MCF 10A (cell line): ENCODE data around the gene HNRNPA0. TPM values are rescaled to one million over a fixed set of nuclear protein-coding genes. Genes with fewer than 3 reads are reported as not detected.
"Not testable (repeated sequence)": the region's sequence is repeated elsewhere in the genome, so short reads cannot be mapped to it uniquely, and the experiment has no call there.

ENCODE experiments used
- BruUV-seq: library from RNA; stranded (reverse); fragments of 400-500 nt; replicated peaks from 2 replicates; lab custom pipeline; 2021; lab: Mats Ljungman, UMichigan
- CTCF ChIA-PET: fragments of 300-600 bp; sonication (Branson Sonifier 250); formaldehyde crosslinking; extraction: SDS; loops from one replicate; lab custom pipeline; 2021; ENCODE audit warnings: antibody characterized with exemption, inconsistent platforms; lab: Yijun Ruan, JAX
- POLR2A ChIA-PET: fragments of 300-600, 350-650 bp; sonication (Branson Sonifier 250); formaldehyde crosslinking; extraction: SDS; loops from one replicate; lab custom pipeline; 2020; ENCODE audit warnings: antibody characterized with exemption, inconsistent platforms; lab: Yijun Ruan, JAX
- DNase-seq: peaks from one replicate; pipeline ENCODE4 v3.0.0-alpha.2; 2018; ENCODE audit not compliant: unreplicated experiment
- H3K27ac Mint-ChIP-seq: one replicate; pipeline ENCODE4 v1.8.0; 2022; ENCODE audit warnings: mild to moderate bottlenecking, low read depth, mixed read lengths; ENCODE audit not compliant: unreplicated experiment
- H3K27me3 Mint-ChIP-seq: one replicate; pipeline ENCODE4 v1.8.0; 2022; ENCODE audit warnings: mixed read lengths; ENCODE audit not compliant: insufficient read depth, unreplicated experiment
- H3K36me3 Mint-ChIP-seq: one replicate; pipeline ENCODE4 v1.8.0; 2022; ENCODE audit warnings: mild to moderate bottlenecking, moderate library complexity, mixed read lengths; ENCODE audit not compliant: insufficient read depth, unreplicated experiment
- H3K4me1 Mint-ChIP-seq: one replicate; pipeline ENCODE4 v1.8.0; 2022; ENCODE audit warnings: mixed read lengths; ENCODE audit not compliant: insufficient read depth, unreplicated experiment
- H3K4me3 Mint-ChIP-seq: one replicate; pipeline ENCODE4 v1.8.0; 2022; ENCODE audit warnings: mild to moderate bottlenecking, moderate library complexity, mixed read lengths; ENCODE audit not compliant: unreplicated experiment
- H3K9me3 Mint-ChIP-seq: one replicate; pipeline ENCODE4 v1.8.0; 2022; ENCODE audit warnings: mixed read lengths; ENCODE audit not compliant: unreplicated experiment
- intact Hi-C: fragments of 100-400 bp; cut with micrococcal nuclease; formaldehyde crosslinking; loops from 2 replicates; pipeline ENCODE4 v1.14.1; 2022
- total RNA-seq: library from RNA; stranded (reverse); gene quantifications from 2 replicates; pipeline ENCODE4 v1.2.3, GENCODE V29; 2022
- TF ChIP-seq, protein P1 (sequence below): fragments of 200-600 bp; IDR thresholded peaks from one replicate; pipeline ENCODE4 v1.8.0; 2022; ENCODE audit warnings: antibody characterized with exemption, mild to moderate bottlenecking; ENCODE audit not compliant: unreplicated experiment

The HNRNPA0 gene
- total RNA-seq, 1 experiment from 2014 or later = 30.8 TPM

DNA sequence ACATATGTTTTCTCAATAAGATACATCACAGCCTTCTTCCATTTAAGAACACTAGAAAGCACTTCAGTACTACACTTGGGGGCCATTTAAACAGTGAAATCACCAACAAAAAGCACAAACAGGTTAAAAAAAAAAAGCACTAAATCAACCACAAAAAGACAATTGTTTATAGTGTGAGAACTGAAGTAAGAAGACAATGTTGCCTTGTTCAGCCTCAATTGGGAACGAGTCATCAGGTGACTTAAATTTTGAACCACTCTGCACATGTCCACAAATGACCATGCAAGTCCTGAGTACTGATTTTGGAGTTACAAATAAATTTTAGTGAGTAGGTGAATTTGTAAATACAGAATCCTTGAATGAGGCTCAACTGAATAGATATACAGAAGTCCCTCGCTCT, 37.2 kb upstream of the HNRNPA0 start:
- Mint-ChIP-seq H3K27me3 (peaks cover 29% of the 10 kb centered on the region), H3K4me1 (no peaks in the 10 kb centered on the region), H3K27ac (no peak overlapping the region), H3K4me3 (no peak overlapping the region), H3K36me3 (no peaks in the 10 kb centered on the region), H3K9me3 (no peaks in the 10 kb centered on the region)
- no TSS peak for BruUV-seq
- no peak for DNase-seq
- ChIA-PET CTCF (no interaction called here), POLR2A (no interaction called here)
- intact Hi-C loops = no loop called here
- TF ChIP-seq, protein P1, sequence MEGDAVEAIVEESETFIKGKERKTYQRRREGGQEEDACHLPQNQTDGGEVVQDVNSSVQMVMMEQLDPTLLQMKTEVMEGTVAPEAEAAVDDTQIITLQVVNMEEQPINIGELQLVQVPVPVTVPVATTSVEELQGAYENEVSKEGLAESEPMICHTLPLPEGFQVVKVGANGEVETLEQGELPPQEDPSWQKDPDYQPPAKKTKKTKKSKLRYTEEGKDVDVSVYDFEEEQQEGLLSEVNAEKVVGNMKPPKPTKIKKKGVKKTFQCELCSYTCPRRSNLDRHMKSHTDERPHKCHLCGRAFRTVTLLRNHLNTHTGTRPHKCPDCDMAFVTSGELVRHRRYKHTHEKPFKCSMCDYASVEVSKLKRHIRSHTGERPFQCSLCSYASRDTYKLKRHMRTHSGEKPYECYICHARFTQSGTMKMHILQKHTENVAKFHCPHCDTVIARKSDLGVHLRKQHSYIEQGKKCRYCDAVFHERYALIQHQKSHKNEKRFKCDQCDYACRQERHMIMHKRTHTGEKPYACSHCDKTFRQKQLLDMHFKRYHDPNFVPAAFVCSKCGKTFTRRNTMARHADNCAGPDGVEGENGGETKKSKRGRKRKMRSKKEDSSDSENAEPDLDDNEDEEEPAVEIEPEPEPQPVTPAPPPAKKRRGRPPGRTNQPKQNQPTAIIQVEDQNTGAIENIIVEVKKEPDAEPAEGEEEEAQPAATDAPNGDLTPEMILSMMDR = no peak

- intact Hi-C loops, H3K27ac Mint-ChIP-seq, POLR2A ChIA-PET, DNase-seq, H3K36me3 Mint-ChIP-seq, BruUV-seq, H3K4me1 Mint-ChIP-seq, H3K9me3 Mint-ChIP-seq, H3K4me3 Mint-ChIP-seq: not testable (repeated sequence)
- peaks cover 44% of the 10 kb centered on the region for H3K27me3 Mint-ChIP-seq
- CTCF ChIA-PET = interaction anchor here (3.5 kb wide), 1 partner anchor 9 kb away, joined by 22 read pairs; no protein-coding TSS in a partner anchor
These were observed 34.4 kb upstream of the HNRNPA0 start for GRCh38 chr5:137788560-137788959.

DNA sequence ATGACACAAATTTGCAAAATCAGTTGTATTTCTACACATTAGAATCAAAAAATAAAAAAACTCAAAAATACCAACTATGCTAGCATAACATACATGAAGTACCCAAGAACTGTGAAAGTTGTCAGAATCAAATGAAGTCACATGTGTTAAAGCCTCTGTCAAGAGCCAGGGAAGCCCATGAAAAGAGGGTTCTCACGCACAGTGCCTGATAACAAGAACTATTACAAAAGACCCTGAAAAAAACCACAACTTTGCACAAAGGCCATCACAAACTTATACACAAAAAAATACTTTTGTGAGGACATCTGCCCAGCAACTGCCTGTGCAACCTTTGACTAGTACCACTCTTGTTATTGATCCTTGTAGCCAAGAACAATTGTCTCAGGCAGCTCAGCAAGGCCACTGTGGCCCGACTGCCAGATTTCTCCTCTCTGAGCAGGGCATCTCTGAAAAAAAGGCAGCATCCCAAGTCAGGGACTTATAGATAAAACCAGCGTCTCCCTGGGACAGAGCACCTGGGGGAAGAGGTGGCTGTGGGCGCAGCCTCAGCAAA, 28.9 kb upstream of the HNRNPA0 start:
- no TSS peak for BruUV-seq
- Mint-ChIP-seq H3K27ac (no peak overlapping the region), H3K4me1 (no peaks in the 10 kb centered on the region), H3K27me3 (peaks cover 64% of the 10 kb centered on the region), H3K9me3 (no peaks in the 10 kb centered on the region), H3K4me3 (no peak overlapping the region), H3K36me3 (no peaks in the 10 kb centered on the region)
- CTCF ChIA-PET = interaction anchor here (1.3 to 7.1 kb wide), 2 partner anchors 254 to 287 kb away, joined by 3 to 75 read pairs; partner anchors contain the start of gene FAM13B
- DNase-seq = no peak
- intact Hi-C loops = no loop called here
- POLR2A ChIA-PET = interaction anchor here (1.7 kb wide), 1 partner anchor 30 kb away, joined by 4 read pairs; no protein-coding TSS in a partner anchor
- TF ChIP-seq, protein P1 = no peak

GRCh38 chr5:137782055-137782454, 27.9 kb upstream of the HNRNPA0 start:
- no peak overlapping the region for H3K27ac Mint-ChIP-seq
- BruUV-seq = no TSS peak
- ChIA-PET CTCF (interaction anchor here (0.6 to 7.1 kb wide), 5 partner anchors 26 to 352 kb away, joined by 3 to 75 read pairs (median 6); partner anchors contain the start of gene FAM13B), POLR2A (interaction anchor here (1.7 kb wide), 1 partner anchor 29 kb away, joined by 4 read pairs; no protein-coding TSS in a partner anchor)
- H3K36me3 Mint-ChIP-seq = no peaks in the 10 kb centered on the region
- H3K9me3 Mint-ChIP-seq = no peaks in the 10 kb centered on the region
- no peak for DNase-seq
- no peak overlapping the region for H3K4me3 Mint-ChIP-seq
- no peaks in the 10 kb centered on the region for H3K4me1 Mint-ChIP-seq
- intact Hi-C loops = no loop called here
- TF ChIP-seq, protein P1 = no peak
- peaks cover 55% of the 10 kb centered on the region for H3K27me3 Mint-ChIP-seq
